WTC11 (cell line): Measurements from ENCODE around the gene RNF148. TPM values are rescaled to one million over a fixed set of nuclear protein-coding genes. Genes with fewer than 3 reads are reported as not detected.

ENCODE experiments used
- AFF4 ChIP-seq: sonication (generic); formaldehyde crosslinking; IDR thresholded peaks from 2 replicates; pipeline ENCODE4 v1.8.1; 2023; ENCODE audit warnings: mild to moderate bottlenecking, missing genetic modification reagents, borderline replicate concordance
- ARID4B ChIP-seq: sonication (generic); formaldehyde crosslinking; IDR thresholded peaks from 2 replicates; pipeline ENCODE4 v1.8.0; 2023; ENCODE audit warnings: missing genetic modification reagents, mild to moderate bottlenecking, borderline replicate concordance
- ATF1 ChIP-seq: sonication (generic); formaldehyde crosslinking; IDR thresholded peaks from 2 replicates; pipeline ENCODE4 v1.8.1; 2023; ENCODE audit warnings: mild to moderate bottlenecking, moderate library complexity, missing genetic modification reagents
- E2F1 ChIP-seq: sonication (generic); formaldehyde crosslinking; IDR thresholded peaks from 2 replicates; pipeline ENCODE4 v1.8.0; 2022; ENCODE audit warnings: mild to moderate bottlenecking, missing genetic modification reagents
- SMAD3 ChIP-seq: sonication (generic); formaldehyde crosslinking; IDR thresholded peaks from 2 replicates; pipeline ENCODE4 v1.8.0; 2022; ENCODE audit warnings: missing genetic modification reagents, mild to moderate bottlenecking, borderline replicate concordance
- ZNF121 ChIP-seq: sonication (generic); formaldehyde crosslinking; IDR thresholded peaks from 2 replicates; pipeline ENCODE4 v1.8.0; 2023; ENCODE audit warnings: missing genetic modification reagents
- total RNA-seq: library from RNA; stranded (reverse); gene quantifications from 3 replicates; pipeline ENCODE4 v1.2.3, GENCODE V29; 2021
- TF ChIP-seq, protein P1 (sequence below): fragments of 250-450 bp; sonication (Bioruptor Pico); IDR thresholded peaks from 2 replicates; pipeline ENCODE4 v1.9.0; 2021; ENCODE audit warnings: mild to moderate bottlenecking
- TF ChIP-seq, protein P2 (sequence below): sonication (generic); formaldehyde crosslinking; IDR thresholded peaks from 2 replicates; pipeline ENCODE4 v1.8.0; 2022; ENCODE audit warnings: missing genetic modification reagents
- TF ChIP-seq, protein P3 (sequence below): fragments of 250-450 bp; sonication (Bioruptor Pico); IDR thresholded peaks from 2 replicates; pipeline ENCODE4 v2.1.2; 2022; ENCODE audit warnings: mild to moderate bottlenecking, moderate library complexity

The RNF148 gene
- total RNA-seq, 1 experiment from 2014 or later = 0.17 TPM

GRCh38 chr7:122715183-122715582 is 12.5 kb upstream of the RNF148 start (continued):
- TF ChIP-seq ZNF121 (CRISPR knock-in tag) (no peak), AFF4 (CRISPR knock-in tag) (no peak), E2F1 (CRISPR knock-in tag) (no peak), ARID4B (no peak), SMAD3 (CRISPR knock-in tag) (no peak), ATF1 (no peak)
- TF ChIP-seq, protein P1, sequence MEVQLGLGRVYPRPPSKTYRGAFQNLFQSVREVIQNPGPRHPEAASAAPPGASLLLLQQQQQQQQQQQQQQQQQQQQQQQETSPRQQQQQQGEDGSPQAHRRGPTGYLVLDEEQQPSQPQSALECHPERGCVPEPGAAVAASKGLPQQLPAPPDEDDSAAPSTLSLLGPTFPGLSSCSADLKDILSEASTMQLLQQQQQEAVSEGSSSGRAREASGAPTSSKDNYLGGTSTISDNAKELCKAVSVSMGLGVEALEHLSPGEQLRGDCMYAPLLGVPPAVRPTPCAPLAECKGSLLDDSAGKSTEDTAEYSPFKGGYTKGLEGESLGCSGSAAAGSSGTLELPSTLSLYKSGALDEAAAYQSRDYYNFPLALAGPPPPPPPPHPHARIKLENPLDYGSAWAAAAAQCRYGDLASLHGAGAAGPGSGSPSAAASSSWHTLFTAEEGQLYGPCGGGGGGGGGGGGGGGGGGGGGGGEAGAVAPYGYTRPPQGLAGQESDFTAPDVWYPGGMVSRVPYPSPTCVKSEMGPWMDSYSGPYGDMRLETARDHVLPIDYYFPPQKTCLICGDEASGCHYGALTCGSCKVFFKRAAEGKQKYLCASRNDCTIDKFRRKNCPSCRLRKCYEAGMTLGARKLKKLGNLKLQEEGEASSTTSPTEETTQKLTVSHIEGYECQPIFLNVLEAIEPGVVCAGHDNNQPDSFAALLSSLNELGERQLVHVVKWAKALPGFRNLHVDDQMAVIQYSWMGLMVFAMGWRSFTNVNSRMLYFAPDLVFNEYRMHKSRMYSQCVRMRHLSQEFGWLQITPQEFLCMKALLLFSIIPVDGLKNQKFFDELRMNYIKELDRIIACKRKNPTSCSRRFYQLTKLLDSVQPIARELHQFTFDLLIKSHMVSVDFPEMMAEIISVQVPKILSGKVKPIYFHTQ (CRISPR knock-in tag) = no peak
- TF ChIP-seq, protein P2, sequence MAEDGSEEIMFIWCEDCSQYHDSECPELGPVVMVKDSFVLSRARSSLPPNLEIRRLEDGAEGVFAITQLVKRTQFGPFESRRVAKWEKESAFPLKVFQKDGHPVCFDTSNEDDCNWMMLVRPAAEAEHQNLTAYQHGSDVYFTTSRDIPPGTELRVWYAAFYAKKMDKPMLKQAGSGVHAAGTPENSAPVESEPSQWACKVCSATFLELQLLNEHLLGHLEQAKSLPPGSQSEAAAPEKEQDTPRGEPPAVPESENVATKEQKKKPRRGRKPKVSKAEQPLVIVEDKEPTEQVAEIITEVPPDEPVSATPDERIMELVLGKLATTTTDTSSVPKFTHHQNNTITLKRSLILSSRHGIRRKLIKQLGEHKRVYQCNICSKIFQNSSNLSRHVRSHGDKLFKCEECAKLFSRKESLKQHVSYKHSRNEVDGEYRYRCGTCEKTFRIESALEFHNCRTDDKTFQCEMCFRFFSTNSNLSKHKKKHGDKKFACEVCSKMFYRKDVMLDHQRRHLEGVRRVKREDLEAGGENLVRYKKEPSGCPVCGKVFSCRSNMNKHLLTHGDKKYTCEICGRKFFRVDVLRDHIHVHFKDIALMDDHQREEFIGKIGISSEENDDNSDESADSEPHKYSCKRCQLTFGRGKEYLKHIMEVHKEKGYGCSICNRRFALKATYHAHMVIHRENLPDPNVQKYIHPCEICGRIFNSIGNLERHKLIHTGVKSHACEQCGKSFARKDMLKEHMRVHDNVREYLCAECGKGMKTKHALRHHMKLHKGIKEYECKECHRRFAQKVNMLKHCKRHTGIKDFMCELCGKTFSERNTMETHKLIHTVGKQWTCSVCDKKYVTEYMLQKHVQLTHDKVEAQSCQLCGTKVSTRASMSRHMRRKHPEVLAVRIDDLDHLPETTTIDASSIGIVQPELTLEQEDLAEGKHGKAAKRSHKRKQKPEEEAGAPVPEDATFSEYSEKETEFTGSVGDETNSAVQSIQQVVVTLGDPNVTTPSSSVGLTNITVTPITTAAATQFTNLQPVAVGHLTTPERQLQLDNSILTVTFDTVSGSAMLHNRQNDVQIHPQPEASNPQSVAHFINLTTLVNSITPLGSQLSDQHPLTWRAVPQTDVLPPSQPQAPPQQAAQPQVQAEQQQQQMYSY = no peak
- TF ChIP-seq, protein P3, sequence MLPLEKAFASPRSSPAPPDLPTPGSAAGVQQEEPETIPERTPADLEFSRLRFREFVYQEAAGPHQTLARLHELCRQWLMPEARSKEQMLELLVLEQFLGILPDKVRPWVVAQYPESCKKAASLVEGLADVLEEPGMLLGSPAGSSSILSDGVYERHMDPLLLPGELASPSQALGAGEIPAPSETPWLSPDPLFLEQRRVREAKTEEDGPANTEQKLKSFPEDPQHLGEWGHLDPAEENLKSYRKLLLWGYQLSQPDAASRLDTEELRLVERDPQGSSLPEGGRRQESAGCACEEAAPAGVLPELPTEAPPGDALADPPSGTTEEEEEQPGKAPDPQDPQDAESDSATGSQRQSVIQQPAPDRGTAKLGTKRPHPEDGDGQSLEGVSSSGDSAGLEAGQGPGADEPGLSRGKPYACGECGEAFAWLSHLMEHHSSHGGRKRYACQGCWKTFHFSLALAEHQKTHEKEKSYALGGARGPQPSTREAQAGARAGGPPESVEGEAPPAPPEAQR (CRISPR knock-in tag) = no peak
